Smooth muscle cell of the brain vasculature (primary cell): ENCODE data around the gene LIMD2.

ENCODE experiments used
- DNase-seq: peaks from one replicate; pipeline ENCODE4 v3.0.0-alpha.2; 2012; ENCODE audit warnings: low read depth, low spot score

LIMD2 gene

GRCh38 chr17:63681530-63681929, 18.4 kb downstream of the LIMD2 start:
- DNase-seq: no peak

GRCh38 chr17:63680700-63681099, 19.2 kb downstream of the LIMD2 start:
- DNase-seq: no peak

GRCh38 chr17:63679214-63679613, 20.7 kb downstream of the LIMD2 start:
- DNase-seq: no peak

GRCh38 chr17:63676584-63676983, 23.3 kb downstream of the LIMD2 start:
- no peak for DNase-seq

GRCh38 chr17:63675607-63676546, 24.0 kb downstream of the LIMD2 start:
- DNase-seq: no peak

GRCh38 chr17:63675231-63675606, 24.7 kb downstream of the LIMD2 start:
- DNase-seq: no peak

- no peak for DNase-seq
These were observed 27.1 kb downstream of the LIMD2 start for GRCh38 chr17:63672856-63673255.

- DNase-seq: no peak
These were observed 34.3 kb downstream of the LIMD2 start for GRCh38 chr17:63665527-63666214.

GRCh38 chr17:63659850-63660249, 40.1 kb downstream of the LIMD2 start:
- DNase-seq: no peak

- no peak for DNase-seq
These were observed 41.6 kb downstream of the LIMD2 start for GRCh38 chr17:63658366-63658765.

GRCh38 chr17:63657786-63658185, 42.1 kb downstream of the LIMD2 start:
- no peak for DNase-seq

GRCh38 chr17:63653050-63653449, 46.9 kb downstream of the LIMD2 start:
- DNase-seq: no peak

- no peak for DNase-seq
These were observed 47.8 kb downstream of the LIMD2 start for GRCh38 chr17:63652106-63652505.

- no peak for DNase-seq
These were observed 50.1 kb downstream of the LIMD2 start for GRCh38 chr17:63649813-63650212.

- no peak for DNase-seq
These were observed 52.0 kb downstream of the LIMD2 start for GRCh38 chr17:63647936-63648335.

- no peak for DNase-seq
These were observed 52.7 kb downstream of the LIMD2 start for GRCh38 chr17:63647065-63647725.

- no peak for DNase-seq
These were observed 53.5 kb downstream of the LIMD2 start for GRCh38 chr17:63646488-63646806.
